ENCODE data around the gene ANK3.

GRCh38 chr10:60340973-60341372 lies 48.7 kb downstream of the ANK3 start:
- no peak for TF ChIP-seq CTCF (IDR thresholded peaks at IDR 0.05; ENCODE audit: low read depth, low read length)
- no peak for TF ChIP-seq POLR2A (IDR thresholded peaks at IDR 0.05; ENCODE audit: extremely low read depth, insufficient read length)
- TF ChIP-seq MAX (IDR thresholded peaks at IDR 0.05; ENCODE audit: low read depth, low read length): no peak
- TF ChIP-seq MYC (IDR thresholded peaks at IDR 0.05; ENCODE audit: low read depth, low read length): no peak
